ENCODE data around the gene CPN1. TPM values are rescaled to one million over a fixed set of nuclear protein-coding genes. Genes with fewer than 3 reads are reported as not detected.

CPN1 gene
- total and polyA plus RNA-seq, 8 donors = not detected

DNA sequence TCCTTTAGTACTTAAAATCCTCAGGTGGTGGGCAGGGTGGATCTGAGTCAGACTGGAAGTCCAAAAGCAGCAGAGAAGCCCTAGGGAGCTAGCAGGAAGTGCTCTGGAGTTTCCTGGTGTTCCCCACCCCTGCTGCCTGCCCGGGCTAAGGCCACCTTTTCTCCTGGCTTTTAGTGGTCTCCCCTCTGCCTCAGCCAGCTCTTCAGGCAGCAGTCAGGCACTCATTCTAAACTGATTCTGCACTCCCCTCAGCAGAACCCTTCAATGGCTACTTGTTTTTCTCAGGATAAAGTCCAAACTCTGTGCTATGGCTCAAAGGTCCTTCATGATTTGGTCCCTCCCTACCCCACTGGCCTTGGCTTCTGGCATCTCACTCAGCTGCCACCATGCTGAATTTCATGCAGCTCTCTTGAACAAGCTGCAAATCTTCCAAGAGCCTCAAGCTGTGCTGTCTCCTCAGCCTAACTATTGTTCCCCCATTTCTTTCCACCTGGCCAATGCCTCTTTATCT is 43.1 kb downstream of the CPN1 start:
- no peak overlapping the region for H3K27ac ChIP-seq
- intact Hi-C loops (cut with DNase I) = no loop called here
- no peak overlapping the region for H3K4me3 ChIP-seq
- H3K9me3 ChIP-seq = no peaks in the 10 kb centered on the region
- TF ChIP-seq, protein P1, sequence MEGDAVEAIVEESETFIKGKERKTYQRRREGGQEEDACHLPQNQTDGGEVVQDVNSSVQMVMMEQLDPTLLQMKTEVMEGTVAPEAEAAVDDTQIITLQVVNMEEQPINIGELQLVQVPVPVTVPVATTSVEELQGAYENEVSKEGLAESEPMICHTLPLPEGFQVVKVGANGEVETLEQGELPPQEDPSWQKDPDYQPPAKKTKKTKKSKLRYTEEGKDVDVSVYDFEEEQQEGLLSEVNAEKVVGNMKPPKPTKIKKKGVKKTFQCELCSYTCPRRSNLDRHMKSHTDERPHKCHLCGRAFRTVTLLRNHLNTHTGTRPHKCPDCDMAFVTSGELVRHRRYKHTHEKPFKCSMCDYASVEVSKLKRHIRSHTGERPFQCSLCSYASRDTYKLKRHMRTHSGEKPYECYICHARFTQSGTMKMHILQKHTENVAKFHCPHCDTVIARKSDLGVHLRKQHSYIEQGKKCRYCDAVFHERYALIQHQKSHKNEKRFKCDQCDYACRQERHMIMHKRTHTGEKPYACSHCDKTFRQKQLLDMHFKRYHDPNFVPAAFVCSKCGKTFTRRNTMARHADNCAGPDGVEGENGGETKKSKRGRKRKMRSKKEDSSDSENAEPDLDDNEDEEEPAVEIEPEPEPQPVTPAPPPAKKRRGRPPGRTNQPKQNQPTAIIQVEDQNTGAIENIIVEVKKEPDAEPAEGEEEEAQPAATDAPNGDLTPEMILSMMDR (IDR thresholded peaks at IDR 0.05) = no peak
- H3K4me1 ChIP-seq = no peaks in the 10 kb centered on the region
- no peak for ATAC-seq
- no peaks in the 10 kb centered on the region for H3K27me3 ChIP-seq
- DNase-seq = no peak
- H3K36me3 ChIP-seq = no peaks in the 10 kb centered on the region

DNA sequence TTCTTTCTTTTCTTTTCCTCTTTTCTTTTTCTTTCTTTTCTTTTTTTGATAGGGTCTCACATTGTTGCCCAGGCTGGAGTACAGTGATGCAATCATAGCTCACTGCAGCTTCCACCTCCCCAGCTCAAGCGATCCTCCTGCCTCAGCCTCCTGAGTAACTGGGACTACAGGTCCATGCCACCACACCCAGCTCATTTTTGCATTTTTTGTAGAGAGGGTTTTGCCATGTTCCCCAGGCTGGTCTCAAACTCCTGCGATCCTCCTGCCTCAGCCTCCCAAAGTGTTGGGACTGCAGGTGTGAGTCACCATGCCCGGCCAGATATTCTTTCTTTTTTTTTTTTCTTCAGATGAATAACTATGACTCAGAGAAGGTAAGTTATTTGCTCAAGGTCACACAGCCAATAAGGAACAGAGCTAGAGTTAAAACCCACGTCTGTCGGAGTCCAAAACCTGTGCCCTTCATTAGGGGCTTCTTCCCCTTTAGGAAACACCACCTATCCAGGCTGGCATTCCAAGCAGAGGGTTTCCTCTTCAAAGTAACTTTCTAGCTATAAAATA is 43.8 kb downstream of the CPN1 start:
- Histone ChIP-seq H3K4me1 (no peaks in the 10 kb centered on the region), H3K36me3 (no peaks in the 10 kb centered on the region), H3K4me3 (no peak overlapping the region), H3K27me3 (no peaks in the 10 kb centered on the region), H3K9me3 (no peaks in the 10 kb centered on the region), H3K27ac (no peak overlapping the region)
- TF ChIP-seq, protein P1 (IDR thresholded peaks at IDR 0.05) = no peak
- no peak for ATAC-seq
- intact Hi-C loops (cut with DNase I) = no loop called here
- no peak for DNase-seq

GRCh38 chr10:100036850-100037249 is 44.8 kb downstream of the CPN1 start:
- H3K27me3 ChIP-seq = no peaks in the 10 kb centered on the region
- H3K4me1 ChIP-seq = no peaks in the 10 kb centered on the region
- H3K36me3 ChIP-seq = no peaks in the 10 kb centered on the region

DNA sequence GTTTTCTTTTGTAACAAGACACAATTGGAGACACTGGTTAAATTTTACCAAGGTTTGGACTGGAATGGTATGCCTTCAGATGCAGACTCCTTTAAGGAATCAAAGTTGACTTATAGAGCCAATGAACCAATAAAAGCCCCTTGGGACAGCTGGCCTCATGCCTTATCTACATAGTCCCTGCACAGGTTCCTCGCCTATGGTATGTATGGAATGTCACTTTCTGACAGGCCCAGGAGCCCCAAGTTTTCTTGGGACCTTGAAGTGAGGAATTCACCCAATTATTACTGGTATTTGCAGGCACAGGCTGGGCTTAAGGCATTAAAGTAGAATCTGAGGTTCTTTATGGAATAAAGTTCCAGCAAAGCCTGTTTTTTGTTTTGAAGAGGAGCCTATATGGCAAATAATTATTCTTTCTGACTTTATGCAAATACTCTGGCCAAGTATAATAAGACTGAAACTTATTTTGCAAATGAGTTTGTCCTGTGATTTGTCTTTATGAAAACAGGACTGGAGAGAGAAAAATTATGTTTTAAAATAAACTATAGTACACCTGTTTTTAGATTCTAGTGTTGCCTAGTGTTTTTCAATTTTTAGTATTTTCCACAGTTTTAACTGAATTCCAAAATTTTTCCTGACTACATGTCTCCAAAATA is 47.8 kb downstream of the CPN1 start:
- TF ChIP-seq, protein P1 (IDR thresholded peaks at IDR 0.05) = no peak
- Histone ChIP-seq H3K4me1 (no peaks in the 10 kb centered on the region), H3K36me3 (no peaks in the 10 kb centered on the region), H3K9me3 (no peaks in the 10 kb centered on the region), H3K4me3 (no peak overlapping the region), H3K27me3 (no peaks in the 10 kb centered on the region), H3K27ac (no peak overlapping the region)
- no peak for ATAC-seq
- intact Hi-C loops (cut with DNase I) = no loop called here
- no peak for DNase-seq

More at GRCh38 chr10:100036850-100037249, 44.8 kb downstream of the CPN1 start:
- no peaks in the 10 kb centered on the region for H3K9me3 ChIP-seq
- DNase-seq (no peak), ATAC-seq (no peak)
- no peak overlapping the region for H3K4me3 ChIP-seq
- H3K27ac ChIP-seq = no peak overlapping the region
- TF ChIP-seq, protein P1 (IDR thresholded peaks at IDR 0.05) = no peak
- intact Hi-C loops (cut with DNase I) = no loop called here

DNA sequence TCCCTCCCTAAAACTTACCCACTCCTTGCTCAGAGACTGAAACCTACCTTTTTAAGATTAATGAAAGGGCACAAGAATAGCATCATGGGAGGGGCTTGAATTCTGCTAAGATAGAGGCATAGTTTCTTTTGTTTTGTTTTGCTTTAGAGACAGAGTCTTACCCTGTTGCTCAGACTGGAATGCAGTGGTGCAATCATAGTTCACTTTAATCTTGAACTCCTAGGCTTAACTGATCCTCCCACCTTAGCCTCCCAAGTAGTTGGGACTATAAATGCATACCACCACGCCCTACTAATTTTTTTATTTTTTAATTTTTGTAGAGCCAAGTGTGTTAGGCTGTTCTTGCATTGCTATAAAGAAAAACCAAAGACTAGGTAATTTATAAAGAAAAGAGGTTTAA is 54.3 kb downstream of the CPN1 start:
- intact Hi-C loops (cut with DNase I) = no loop called here
- Histone ChIP-seq H3K27ac (no peak overlapping the region), H3K36me3 (no peaks in the 10 kb centered on the region), H3K4me1 (no peaks in the 10 kb centered on the region), H3K27me3 (no peaks in the 10 kb centered on the region), H3K9me3 (peaks cover 0 to 18% of the 10 kb centered on the region in 2 donors), H3K4me3 (no peak overlapping the region)
- ATAC-seq (no peak), DNase-seq (no peak)
- TF ChIP-seq, protein P1 (IDR thresholded peaks at IDR 0.05) = no peak

Data from left lung (tissue), 10 donors.